Mucosa of rectum (tissue), 2 donors: Measurements from ENCODE around the gene CXCR4.

Source experiments
- H3K27ac ChIP-seq, 2 donors: one replicate each; pipeline ENCODE4 v1.7.0; 2013; ENCODE audit warnings: inconsistent platforms in 2 of 2, low read depth in 2 of 2, low read length in 2 of 2
- H3K27me3 ChIP-seq, 2 donors: one replicate each; pipeline ENCODE4 v1.7.0; 2013; ENCODE audit warnings: low read length in 2 of 2; ENCODE audit not compliant: control insufficient read depth in 2 of 2, insufficient read depth in 2 of 2
- H3K36me3 ChIP-seq, 2 donors: one replicate each; pipeline ENCODE4 v1.7.0; 2013; ENCODE audit warnings: low read length in 2 of 2; ENCODE audit not compliant: control insufficient read depth in 2 of 2, insufficient read depth in 2 of 2
- H3K4me1 ChIP-seq, 2 donors: one replicate each; pipeline ENCODE4 v1.7.0; 2013; ENCODE audit warnings: low read length in 2 of 2, mild to moderate bottlenecking in 1 of 2; ENCODE audit not compliant: control insufficient read depth in 2 of 2, insufficient read depth in 2 of 2
- H3K4me3 ChIP-seq, 2 donors: one replicate each; pipeline ENCODE4 v1.7.0; 2013; ENCODE audit warnings: low read length in 2 of 2
- H3K9ac ChIP-seq, 2 donors: one replicate each; pipeline ENCODE4 v1.7.0; 2013; ENCODE audit warnings: low read length in 2 of 2, low read depth in 1 of 2, mild to moderate bottlenecking in 1 of 2
- H3K9me3 ChIP-seq, 2 donors: one replicate each; pipeline ENCODE4 v1.7.0; 2013; ENCODE audit warnings: low read length in 2 of 2; ENCODE audit not compliant: control insufficient read depth in 2 of 2
- donor health status: healthy.
- donor health status: Normal muscosa, but diverticular disease.

CXCR4 gene

DNA sequence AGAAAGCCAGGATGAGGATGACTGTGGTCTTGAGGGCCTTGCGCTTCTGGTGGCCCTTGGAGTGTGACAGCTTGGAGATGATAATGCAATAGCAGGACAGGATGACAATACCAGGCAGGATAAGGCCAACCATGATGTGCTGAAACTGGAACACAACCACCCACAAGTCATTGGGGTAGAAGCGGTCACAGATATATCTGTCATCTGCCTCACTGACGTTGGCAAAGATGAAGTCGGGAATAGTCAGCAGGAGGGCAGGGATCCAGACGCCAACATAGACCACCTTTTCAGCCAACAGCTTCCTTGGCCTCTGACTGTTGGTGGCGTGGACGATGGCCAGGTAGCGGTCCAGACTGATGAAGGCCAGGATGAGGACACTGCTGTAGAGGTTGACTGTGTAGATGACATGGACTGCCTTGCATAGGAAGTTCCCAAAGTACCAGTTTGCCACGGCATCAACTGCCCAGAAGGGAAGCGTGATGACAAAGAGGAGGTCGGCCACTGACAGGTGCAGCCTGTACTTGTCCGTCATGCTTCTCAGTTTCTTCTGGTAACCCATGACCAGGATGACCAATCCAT is 2.7 kb downstream of the CXCR4 start:
- Histone ChIP-seq H3K27ac (peak overlapping the region; percentile 16 to 83), H3K9me3 (no peaks in the 10 kb centered on the region), H3K9ac (no peak overlapping the region), H3K27me3 (peaks cover 17 to 36% of the 10 kb centered on the region in 2 donors), H3K36me3 (peaks cover 4 to 7% of the 10 kb centered on the region in 2 donors), H3K4me3 (peak overlapping the region in 1 of 2 donors; percentile 48), H3K4me1 (peaks cover 6 to 12% of the 10 kb centered on the region in 2 donors)

DNA sequence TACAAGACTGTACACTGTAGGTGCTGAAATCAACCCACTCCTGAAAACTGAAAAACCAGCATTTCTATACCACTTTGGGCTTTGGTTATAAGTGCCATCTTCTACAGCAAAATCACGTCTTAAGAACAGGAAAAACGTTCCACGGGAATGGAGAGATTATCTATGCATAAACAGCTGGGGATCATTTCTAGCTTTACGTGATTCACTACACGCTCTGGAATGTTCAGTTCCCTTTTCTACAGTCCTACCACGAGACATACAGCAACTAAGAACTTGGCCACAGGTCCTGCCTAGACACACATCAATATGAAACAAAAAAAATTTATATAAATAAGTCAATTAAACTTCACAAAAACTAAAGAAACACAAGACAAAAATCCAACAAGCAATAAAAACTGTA is 3.6 kb downstream of the CXCR4 start:
- Histone ChIP-seq H3K9me3 (no peaks in the 10 kb centered on the region), H3K4me3 (peak overlapping the region in 1 of 2 donors; percentile 7), H3K36me3 (peaks cover 4 to 7% of the 10 kb centered on the region in 2 donors), H3K9ac (no peak overlapping the region), H3K27me3 (peaks cover 12 to 28% of the 10 kb centered on the region in 2 donors), H3K4me1 (peaks cover 6 to 9% of the 10 kb centered on the region in 2 donors), H3K27ac (no peak overlapping the region)

GRCh38 chr2:136113209-136113971 is 4.6 kb downstream of the CXCR4 start:
- Histone ChIP-seq H3K27me3 (peaks cover 8 to 20% of the 10 kb centered on the region in 2 donors), H3K27ac (no peak overlapping the region), H3K9me3 (no peaks in the 10 kb centered on the region), H3K9ac (no peak overlapping the region), H3K4me3 (no peak overlapping the region), H3K4me1 (peaks cover 4 to 6% of the 10 kb centered on the region in 2 donors), H3K36me3 (peaks cover 4 to 7% of the 10 kb centered on the region in 2 donors)

DNA sequence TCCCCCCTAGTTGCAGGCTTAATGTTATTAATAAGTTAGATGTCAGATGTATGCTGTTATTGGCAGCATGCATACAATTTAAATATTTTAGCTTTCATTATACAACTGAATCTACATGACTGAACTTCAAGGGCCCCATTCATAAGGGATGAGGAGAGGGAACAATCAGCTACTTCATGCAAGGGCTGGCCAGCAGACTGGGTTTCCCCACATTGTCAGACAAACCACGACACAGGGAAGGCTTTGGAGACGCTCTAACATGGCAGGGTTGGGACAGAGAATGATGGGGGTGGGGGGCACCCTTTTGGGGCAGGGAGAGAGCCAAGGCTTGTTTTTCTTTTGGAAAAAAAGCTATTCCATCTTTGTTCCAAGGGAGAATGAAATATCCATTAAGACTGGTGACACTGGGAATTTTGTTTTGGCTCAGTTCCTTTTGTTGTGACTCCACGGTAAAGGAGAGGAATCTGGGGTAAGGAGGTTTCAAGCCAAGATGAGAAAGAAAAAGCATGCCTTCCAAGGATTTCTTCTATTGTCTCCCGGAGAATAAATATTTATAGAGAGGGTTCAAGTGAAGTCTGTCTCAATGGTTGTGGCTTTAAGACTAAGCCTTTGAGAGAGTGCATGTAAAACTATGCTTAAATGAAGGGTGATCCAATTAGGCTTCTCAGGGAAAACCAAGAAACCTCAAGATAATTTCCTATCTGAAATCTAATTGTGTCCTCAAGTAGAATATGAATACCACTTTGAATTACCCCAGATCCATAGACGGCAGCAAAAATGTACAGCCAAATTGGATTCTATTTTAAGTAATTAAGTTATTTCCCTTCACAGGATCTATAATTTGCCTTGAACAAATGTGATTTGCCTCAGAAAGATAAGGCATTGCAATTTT is 5.4 kb downstream of the CXCR4 start:
- Histone ChIP-seq H3K36me3 (peaks cover 4 to 7% of the 10 kb centered on the region in 2 donors), H3K27me3 (peaks cover 8 to 20% of the 10 kb centered on the region in 2 donors), H3K9ac (no peak overlapping the region), H3K4me1 (peaks cover 2 to 4% of the 10 kb centered on the region in 2 donors), H3K9me3 (no peaks in the 10 kb centered on the region), H3K4me3 (no peak overlapping the region), H3K27ac (no peak overlapping the region)

DNA sequence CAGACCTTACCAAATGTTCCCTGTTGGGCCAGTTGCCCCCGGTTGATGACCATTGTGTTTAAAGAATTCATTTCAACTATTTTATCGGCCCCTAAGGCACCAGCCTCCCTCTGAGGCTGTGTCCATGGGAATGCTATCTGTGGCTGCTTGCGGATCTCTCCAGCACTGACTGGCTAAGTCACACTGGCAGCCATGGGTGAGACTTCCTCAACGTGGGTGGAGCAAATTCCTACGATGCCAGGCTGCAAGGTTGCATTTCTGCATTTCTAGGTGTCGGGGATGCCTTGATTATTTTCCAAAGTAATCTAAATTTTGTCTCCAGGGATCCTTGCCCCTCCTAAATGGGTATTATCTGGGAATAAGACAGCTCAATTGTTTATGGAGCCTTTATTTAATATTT is 6.2 kb downstream of the CXCR4 start:
- no peaks in the 10 kb centered on the region for H3K9me3 ChIP-seq
- no peak overlapping the region for H3K4me3 ChIP-seq
- peaks cover 2 to 4% of the 10 kb centered on the region in 2 donors for H3K4me1 ChIP-seq
- H3K27ac ChIP-seq = no peak overlapping the region
- peaks cover 8 to 16% of the 10 kb centered on the region in 2 donors for H3K27me3 ChIP-seq
- H3K9ac ChIP-seq = no peak overlapping the region
- peaks cover 4 to 7% of the 10 kb centered on the region in 2 donors for H3K36me3 ChIP-seq

- peaks cover 4 to 7% of the 10 kb centered on the region in 2 donors for H3K36me3 ChIP-seq
- H3K9me3 ChIP-seq = no peaks in the 10 kb centered on the region
- H3K4me3 ChIP-seq = no peak overlapping the region
- no peaks in the 10 kb centered on the region for H3K4me1 ChIP-seq
- no peak overlapping the region for H3K9ac ChIP-seq
- H3K27ac ChIP-seq = no peak overlapping the region
- H3K27me3 ChIP-seq = peaks cover 8% of the 10 kb centered on the region in 2 donors
These were observed 7.4 kb downstream of the CXCR4 start for GRCh38 chr2:136110526-136110925.

- no peak overlapping the region for H3K9ac ChIP-seq
These were observed 9.5 kb downstream of the CXCR4 start for GRCh38 chr2:136108463-136108862.

DNA sequence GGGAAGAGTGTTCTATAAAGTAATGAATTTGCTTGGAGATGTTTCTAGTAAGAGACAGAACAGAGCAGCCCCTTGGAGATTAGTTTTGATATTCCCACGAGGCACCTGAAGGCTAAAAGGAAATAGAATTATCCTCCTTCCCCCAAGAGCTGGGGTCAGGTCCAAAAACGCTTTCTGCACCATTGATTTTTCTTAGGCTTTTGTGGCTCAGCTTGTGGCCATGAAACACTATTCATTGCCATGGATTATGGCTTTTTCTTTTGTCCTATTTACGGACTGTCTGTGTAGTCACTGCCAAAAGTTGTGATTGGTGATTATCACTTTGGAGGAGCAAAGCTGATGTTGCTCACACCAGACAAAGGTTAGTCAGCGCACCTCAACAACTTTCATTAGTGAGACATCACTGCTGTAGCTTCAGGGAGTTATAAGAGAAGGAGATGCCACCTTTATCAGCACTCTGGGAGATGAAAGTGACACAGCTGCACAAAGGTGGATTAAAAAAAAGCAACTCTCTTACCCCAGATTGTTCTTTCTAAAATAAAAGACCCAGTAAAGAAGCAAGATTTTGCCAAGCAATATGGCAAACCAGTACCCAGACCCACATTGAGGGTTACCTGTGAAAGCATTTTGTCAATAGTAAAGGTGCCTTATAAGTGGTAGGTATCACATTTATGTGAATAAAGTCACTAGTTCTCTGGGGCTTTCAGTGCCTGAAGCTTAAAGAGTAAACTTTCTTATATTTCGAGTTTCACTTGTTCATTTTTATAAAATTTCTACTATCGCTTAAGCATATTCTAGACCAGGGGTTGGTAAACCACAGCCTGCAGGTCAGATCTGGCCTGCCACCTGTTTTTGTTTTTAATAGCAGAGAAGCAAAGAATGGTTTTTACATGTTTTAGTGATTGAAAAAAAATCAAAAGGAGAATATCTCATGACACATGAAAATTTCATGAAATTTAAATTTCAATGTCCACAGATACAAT is 10.6 kb downstream of the CXCR4 start:
- Histone ChIP-seq H3K36me3 (no peaks in the 10 kb centered on the region), H3K9ac (no peak overlapping the region), H3K4me1 (no peaks in the 10 kb centered on the region), H3K4me3 (no peak overlapping the region), H3K27me3 (peaks cover 0 to 2% of the 10 kb centered on the region in 2 donors), H3K27ac (no peak overlapping the region), H3K9me3 (no peaks in the 10 kb centered on the region)

More at GRCh38 chr2:136108463-136108862, 9.5 kb downstream of the CXCR4 start:
- Histone ChIP-seq H3K36me3 (no peaks in the 10 kb centered on the region), H3K4me3 (no peak overlapping the region), H3K27ac (no peak overlapping the region), H3K9me3 (no peaks in the 10 kb centered on the region), H3K27me3 (peaks cover 0 to 2% of the 10 kb centered on the region in 2 donors), H3K4me1 (no peaks in the 10 kb centered on the region)

GRCh38 chr2:136106505-136106904 is 11.4 kb downstream of the CXCR4 start:
- H3K9ac ChIP-seq = no peak overlapping the region
- H3K27ac ChIP-seq = no peak overlapping the region
- no peaks in the 10 kb centered on the region for H3K36me3 ChIP-seq
- H3K4me1 ChIP-seq = no peaks in the 10 kb centered on the region
- peaks cover 0 to 2% of the 10 kb centered on the region in 2 donors for H3K27me3 ChIP-seq
- H3K9me3 ChIP-seq = no peaks in the 10 kb centered on the region
- no peak overlapping the region for H3K4me3 ChIP-seq
